SK-N-SH (cell line): ENCODE results near the gene ABCG1.

Experiments
- CHD2 ChIP-seq: fragments of 150-350 bp; IDR thresholded peaks from 2 replicates; pipeline ENCODE4 v1.6.1; 2018; ENCODE audit warnings: low read length; ENCODE audit not compliant: partially characterized antibody
- GABPA ChIP-seq: IDR thresholded peaks from 2 replicates; pipeline ENCODE4 v1.4.0; 2012; ENCODE audit warnings: low read depth, mild to moderate bottlenecking
- JUND ChIP-seq: IDR thresholded peaks from 2 replicates; pipeline ENCODE4 v1.4.0; 2012
- MXI1 ChIP-seq: IDR thresholded peaks from 2 replicates; pipeline ENCODE4 v1.6.1; 2012; ENCODE audit warnings: mild to moderate bottlenecking, low read depth, low read length, improper control_type of control experiment
- NFIC ChIP-seq: IDR thresholded peaks from 2 replicates; pipeline ENCODE4 v1.4.0; 2012; ENCODE audit warnings: borderline replicate concordance
- RAD21 ChIP-seq: IDR thresholded peaks from 2 replicates; pipeline ENCODE4 v1.6.1; 2012; ENCODE audit warnings: mild to moderate bottlenecking, low read length
- SMC3 ChIP-seq: IDR thresholded peaks from 2 replicates; pipeline ENCODE4 v1.6.1; 2012; ENCODE audit warnings: low read depth, low read length, improper control_type of control experiment
- TF ChIP-seq, protein P1 (sequence below): fragments of 200-600 bp; sonication (generic); IDR thresholded peaks from 2 replicates; pipeline ENCODE4 v1.6.1; 2017; ENCODE audit warnings: antibody characterized with exemption, mild to moderate bottlenecking, moderate library complexity
- TF ChIP-seq, protein P2 (sequence below): IDR thresholded peaks from 2 replicates; pipeline ENCODE4 v1.6.1; 2012; ENCODE audit warnings: mild to moderate bottlenecking, low read depth, low read length, moderate library complexity

DNA sequence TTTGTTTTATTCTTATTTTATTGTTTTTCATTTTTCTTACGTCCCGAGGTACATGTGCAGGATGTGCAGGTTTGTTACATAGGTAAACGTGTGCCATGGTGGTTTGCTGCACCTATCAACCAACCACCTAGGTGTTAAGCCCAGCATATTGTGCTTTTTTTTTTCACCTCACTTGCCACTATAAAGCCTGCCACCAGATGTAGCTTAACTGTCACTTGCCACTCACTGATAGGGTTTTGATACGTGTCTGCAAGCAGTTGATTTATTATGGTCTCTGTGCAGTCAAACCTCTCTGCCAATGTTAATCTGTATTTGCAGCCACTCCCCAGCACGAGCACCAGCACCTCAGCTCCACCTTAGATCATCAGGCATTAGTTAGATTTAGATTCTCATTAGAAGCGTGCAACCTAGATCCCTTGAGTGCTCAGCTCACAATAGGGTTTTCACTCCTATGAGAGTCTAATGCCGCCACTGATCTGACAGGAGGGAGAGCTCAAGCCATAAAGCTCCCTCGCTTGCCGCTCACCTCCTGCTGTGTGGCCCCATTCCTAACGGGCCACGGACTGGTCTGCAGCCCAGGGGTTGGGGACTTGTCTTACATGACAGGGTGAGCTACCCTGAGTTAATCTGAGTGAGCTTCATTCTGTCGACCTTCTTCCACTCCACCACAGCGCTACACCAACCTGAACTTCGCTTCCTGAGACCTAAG lies 17.9 kb upstream of the ABCG1 start:
- TF ChIP-seq, protein P1, sequence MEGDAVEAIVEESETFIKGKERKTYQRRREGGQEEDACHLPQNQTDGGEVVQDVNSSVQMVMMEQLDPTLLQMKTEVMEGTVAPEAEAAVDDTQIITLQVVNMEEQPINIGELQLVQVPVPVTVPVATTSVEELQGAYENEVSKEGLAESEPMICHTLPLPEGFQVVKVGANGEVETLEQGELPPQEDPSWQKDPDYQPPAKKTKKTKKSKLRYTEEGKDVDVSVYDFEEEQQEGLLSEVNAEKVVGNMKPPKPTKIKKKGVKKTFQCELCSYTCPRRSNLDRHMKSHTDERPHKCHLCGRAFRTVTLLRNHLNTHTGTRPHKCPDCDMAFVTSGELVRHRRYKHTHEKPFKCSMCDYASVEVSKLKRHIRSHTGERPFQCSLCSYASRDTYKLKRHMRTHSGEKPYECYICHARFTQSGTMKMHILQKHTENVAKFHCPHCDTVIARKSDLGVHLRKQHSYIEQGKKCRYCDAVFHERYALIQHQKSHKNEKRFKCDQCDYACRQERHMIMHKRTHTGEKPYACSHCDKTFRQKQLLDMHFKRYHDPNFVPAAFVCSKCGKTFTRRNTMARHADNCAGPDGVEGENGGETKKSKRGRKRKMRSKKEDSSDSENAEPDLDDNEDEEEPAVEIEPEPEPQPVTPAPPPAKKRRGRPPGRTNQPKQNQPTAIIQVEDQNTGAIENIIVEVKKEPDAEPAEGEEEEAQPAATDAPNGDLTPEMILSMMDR: no peak
- TF ChIP-seq CHD2 (no peak), MXI1 (no peak), SMC3 (no peak), RAD21 (no peak), JUND (no peak), GABPA (no peak), NFIC (no peak)
- TF ChIP-seq, protein P2, sequence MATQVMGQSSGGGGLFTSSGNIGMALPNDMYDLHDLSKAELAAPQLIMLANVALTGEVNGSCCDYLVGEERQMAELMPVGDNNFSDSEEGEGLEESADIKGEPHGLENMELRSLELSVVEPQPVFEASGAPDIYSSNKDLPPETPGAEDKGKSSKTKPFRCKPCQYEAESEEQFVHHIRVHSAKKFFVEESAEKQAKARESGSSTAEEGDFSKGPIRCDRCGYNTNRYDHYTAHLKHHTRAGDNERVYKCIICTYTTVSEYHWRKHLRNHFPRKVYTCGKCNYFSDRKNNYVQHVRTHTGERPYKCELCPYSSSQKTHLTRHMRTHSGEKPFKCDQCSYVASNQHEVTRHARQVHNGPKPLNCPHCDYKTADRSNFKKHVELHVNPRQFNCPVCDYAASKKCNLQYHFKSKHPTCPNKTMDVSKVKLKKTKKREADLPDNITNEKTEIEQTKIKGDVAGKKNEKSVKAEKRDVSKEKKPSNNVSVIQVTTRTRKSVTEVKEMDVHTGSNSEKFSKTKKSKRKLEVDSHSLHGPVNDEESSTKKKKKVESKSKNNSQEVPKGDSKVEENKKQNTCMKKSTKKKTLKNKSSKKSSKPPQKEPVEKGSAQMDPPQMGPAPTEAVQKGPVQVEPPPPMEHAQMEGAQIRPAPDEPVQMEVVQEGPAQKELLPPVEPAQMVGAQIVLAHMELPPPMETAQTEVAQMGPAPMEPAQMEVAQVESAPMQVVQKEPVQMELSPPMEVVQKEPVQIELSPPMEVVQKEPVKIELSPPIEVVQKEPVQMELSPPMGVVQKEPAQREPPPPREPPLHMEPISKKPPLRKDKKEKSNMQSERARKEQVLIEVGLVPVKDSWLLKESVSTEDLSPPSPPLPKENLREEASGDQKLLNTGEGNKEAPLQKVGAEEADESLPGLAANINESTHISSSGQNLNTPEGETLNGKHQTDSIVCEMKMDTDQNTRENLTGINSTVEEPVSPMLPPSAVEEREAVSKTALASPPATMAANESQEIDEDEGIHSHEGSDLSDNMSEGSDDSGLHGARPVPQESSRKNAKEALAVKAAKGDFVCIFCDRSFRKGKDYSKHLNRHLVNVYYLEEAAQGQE: no peak
